Thyroid gland (tissue), 4 donors: Measurements from ENCODE around the gene ITM2B.

Experiments
- CTCF ChIP-seq, 6 experiments: fragments of 200-600 bp in 3 of 6; fragments of 450-650 bp in 3 of 6; sonication (generic) in 3 of 6; IDR thresholded peaks; one replicate each; pipeline ENCODE4 v1.5.1; 2016 to 2019; ENCODE audit warnings: antibody characterized with exemption in 6 of 6, mild to moderate bottlenecking in 2 of 6, inconsistent platforms in 1 of 6, moderate library complexity in 1 of 6
- POLR2A ChIP-seq, 2 donors: fragments of 450-650 bp; IDR thresholded peaks; one replicate each; pipeline ENCODE4 v1.6.1; 2017; ENCODE audit warnings: antibody characterized with exemption in 2 of 2, mild to moderate bottlenecking in 2 of 2, moderate library complexity in 1 of 2

GRCh38 chr13:48230541-48230940, 2.5 kb upstream of the ITM2B start:
- TF ChIP-seq POLR2A (IDR thresholded peaks at IDR 0.05) (no peak), CTCF (IDR thresholded peaks at IDR 0.05) (no peak)
